Stimulated activated CD4-positive, alpha-beta T cell treated with anti-CD3 and anti-CD28 coated beads, Interleukin-1b, Interleukin-23, amount 100 ng/mL, for 24 hours (primary cell): ENCODE data around the gene CYP20A1.
"Not testable (repeated sequence)": the region's sequence is repeated elsewhere in the genome, so short reads cannot be mapped to it uniquely, and the experiment has no call there.

Source experiments
- DNase-seq, 4 experiments: peaks; one replicate each; pipeline ENCODE4 v3.0.0-alpha.2; 2020; ENCODE audit warnings: low read depth in 4 of 4, low spot score in 1 of 4

Gene CYP20A1

DNA sequence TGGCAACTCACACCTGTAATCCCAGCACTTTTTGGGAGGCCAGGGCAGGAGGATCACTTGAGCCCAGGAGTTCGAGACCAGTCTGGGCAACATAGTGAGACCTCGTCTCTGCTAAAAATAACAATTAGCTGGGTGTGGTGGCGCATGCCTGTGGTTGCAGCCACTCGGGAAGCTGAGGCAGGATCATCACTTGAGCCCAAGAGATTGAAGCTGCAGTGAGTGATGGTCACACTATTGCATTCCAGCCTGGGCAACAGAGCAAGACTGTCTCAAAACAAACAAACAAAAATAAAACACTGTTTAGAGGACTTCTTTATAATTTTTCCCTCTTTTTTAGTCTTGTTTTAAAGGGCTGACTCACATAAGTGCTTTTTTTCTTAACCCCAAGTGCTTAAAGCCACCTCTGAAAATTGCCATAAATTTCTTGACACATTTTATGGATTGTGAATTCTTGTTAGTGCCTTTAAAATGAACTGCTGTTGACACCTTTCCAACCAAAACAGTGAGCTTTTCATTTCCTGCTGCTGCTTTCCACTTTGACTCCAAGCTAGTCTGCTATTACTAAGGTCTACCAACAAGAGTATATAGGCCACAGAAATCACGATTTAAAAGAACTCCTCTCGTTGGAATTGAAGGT lies 41.7 kb downstream of the CYP20A1 start:
- DNase-seq, result no peak

DNA sequence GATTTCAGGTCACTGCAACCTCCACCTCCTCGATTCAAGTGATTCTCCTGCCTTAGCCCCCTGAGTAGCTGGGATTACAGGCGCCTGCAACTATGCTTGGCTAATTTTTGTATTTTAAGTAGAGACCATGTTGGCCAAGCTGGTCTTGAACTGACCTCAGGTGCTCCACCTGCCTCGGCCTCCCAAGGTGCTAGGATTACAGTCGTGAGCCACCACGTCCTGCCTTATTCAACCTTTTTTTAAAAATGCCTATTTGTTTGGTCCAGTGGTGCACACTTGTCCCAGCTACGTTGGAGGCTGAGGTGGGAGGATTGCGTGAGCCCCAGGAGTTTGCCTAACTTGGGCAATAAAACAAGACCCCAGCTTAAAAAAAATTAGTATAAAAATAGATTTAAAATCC lies 43.3 kb downstream of the CYP20A1 start:
- DNase-seq, result no peak

DNA sequence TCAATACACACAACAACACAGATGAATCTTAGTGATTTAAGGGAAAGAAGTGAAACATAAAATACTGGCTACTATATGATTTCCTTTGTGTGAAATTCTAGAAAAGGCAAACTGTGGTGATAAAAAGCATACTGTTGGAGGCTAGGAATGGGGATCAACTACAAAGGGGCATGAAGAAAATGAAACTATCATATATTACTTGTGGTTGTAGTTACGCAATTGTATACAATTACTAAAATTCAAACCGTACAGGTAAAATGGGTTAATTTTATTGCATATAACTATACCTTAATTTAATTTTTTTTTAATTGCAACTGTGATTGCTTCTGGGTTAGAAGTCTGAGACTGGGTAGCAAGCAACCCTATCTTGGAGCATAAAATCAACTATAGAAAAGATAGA lies 47.7 kb downstream of the CYP20A1 start:
- DNase-seq, result no peak

DNA sequence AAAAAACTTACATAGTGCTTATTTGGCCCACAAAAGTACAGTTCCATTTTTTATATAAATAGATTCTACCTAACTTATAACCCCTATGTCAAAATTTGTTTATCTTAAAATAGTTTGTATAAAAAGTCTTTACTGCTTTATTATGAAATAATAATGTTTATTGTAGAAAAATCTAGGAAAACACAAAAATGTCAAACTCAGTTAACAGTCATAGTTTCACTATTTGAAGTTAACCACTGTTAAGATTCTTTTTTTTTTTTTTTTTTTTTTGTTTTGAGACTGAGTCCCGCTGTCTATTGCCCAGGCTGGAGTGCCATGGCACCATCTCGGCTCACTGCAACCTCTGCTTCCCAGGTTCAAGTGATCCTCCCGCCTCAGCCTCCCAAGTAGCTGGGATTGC lies 62.8 kb downstream of the CYP20A1 start:
- DNase-seq, result no peak

DNA sequence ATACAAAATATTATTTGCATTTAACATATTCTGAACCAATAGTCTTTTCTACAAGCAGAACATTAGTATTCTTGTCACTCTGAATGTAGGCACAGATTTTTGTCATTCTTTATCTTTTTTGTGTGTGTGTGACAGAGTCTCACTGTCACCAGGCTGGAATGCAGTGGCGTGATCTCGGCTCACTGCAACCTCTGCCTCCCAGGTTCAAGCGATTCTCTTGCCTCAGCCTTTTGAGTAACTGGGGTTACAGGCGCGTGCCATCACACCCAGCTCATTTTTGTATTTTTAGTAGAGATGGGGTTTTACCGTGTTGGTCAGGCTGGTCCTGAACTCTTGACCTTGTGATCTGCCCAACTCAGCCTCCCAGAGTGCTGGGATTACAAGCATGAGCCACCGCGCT lies 63.8 kb downstream of the CYP20A1 start:
- not testable (repeated sequence) for DNase-seq

DNA sequence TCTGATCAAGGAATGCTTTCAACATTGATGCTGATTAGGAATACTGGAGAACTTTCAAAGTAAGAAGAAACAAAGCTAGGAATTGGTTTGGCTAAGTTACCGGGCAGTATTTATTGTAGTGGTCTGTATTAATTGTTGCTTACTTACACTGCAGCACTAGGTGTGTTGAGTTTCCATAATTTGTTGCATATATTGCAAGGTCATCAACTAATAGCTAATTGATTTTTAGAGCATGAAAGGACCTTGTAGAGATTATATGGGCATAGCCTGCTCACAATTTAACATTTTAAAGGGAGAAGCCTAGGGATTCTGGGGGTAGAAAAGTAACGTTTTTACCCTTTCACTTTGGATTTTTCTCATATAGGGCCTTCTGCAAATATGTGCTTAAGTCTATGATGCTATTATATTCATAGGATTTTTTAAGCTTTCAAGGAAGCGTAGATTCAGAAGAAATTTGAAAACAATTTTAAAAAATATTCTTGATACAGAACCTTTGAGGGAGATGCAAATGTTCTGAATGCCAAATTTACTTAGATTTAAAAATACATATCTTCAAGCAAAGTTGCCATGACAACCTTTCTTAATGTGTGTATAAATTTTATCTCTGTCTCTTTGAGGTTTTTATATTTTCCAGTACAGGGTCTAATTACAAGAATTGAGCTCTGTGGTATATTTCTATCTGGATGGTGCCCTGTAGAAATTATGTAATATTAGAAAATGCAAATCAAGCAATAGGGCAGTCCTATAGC lies 72.0 kb downstream of the CYP20A1 start:
- DNase-seq, result no peak

DNA sequence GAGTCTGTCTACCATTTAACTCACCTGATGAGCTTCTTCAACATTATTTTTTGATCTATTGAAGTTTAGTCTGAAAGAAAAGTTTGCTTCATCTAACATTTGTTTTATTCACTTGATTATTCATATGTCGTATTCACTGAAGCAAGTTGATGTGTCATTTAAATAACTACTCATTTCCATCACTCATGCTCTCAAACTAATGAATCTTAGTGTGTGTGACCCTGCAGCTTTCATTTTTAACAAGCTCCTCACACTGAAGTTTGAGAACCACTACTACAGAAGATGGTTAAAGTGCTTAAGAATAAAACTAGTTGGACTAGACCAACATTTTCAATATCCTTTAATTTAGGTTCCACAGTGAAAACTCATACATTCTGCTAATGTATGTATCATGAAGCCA lies 87.5 kb downstream of the CYP20A1 start:
- DNase-seq, result no peak

DNA sequence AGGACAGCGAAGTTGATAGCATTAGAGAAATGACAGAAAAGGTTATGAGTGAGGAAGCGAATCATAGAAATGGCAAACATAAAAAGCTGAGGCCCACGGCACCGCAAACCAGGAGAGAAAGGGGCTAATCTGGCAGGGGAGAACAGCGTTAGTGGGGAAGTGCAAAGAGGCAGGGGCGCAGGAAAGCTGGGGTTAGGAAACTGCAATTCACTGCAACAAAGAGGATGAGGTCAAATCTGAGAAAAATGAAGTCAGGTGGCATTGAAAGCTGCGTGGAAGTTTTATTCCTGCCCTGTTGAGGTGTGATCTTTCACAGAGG lies 88.7 kb downstream of the CYP20A1 start:
- no peak for DNase-seq

DNA sequence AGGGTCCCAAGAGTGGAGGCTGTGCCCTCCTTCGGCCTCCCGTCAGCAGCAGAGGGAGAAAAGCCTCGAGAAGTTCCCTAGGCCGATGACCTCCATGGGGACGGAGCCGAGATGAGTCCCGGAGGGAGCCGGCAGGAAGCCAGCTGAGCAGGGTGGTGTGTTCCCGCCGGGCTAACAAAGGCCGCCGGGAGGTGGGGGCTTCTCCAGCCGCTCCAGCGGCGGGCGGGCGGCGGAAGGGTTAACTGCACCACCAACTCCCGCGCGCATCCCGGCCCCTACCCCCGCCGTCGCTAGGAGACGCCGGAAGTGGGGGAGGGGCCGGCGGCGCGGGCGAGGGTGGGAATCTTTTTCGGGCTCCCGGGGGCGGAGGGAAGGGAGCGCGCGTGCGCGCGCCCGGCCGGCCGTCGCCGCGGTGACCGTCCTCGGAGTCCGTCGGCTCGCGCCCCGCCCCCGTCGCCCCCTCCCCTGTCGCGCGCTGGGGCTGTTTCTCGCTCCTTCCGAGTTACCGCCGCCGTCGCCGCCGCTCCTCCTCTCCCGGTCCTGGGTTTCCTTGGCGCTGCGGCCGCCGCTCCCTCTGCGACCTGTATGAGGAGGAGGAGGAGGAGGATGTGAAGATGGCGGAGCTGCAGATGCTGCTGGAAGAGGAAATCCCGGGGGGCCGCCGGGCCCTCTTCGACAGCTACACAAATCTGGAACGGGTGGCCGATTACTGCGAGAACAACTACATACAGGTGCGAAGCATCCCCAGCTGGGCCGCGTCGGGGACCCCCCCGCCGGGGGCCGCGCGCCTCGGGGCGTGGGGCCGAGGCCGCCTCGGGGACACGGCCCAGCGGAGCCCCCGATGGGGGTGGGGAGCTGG lies 89.3 kb downstream of the CYP20A1 start, which contains the start of gene ABI2:
Gene ABI2, plus strand, starts transcription at position 494 of the 859 bp plus-strand sequence. Its CDS starts 121 bp downstream, at position 615.
- DNase-seq, result peak; percentile 26 to 72 (median 52)

DNA sequence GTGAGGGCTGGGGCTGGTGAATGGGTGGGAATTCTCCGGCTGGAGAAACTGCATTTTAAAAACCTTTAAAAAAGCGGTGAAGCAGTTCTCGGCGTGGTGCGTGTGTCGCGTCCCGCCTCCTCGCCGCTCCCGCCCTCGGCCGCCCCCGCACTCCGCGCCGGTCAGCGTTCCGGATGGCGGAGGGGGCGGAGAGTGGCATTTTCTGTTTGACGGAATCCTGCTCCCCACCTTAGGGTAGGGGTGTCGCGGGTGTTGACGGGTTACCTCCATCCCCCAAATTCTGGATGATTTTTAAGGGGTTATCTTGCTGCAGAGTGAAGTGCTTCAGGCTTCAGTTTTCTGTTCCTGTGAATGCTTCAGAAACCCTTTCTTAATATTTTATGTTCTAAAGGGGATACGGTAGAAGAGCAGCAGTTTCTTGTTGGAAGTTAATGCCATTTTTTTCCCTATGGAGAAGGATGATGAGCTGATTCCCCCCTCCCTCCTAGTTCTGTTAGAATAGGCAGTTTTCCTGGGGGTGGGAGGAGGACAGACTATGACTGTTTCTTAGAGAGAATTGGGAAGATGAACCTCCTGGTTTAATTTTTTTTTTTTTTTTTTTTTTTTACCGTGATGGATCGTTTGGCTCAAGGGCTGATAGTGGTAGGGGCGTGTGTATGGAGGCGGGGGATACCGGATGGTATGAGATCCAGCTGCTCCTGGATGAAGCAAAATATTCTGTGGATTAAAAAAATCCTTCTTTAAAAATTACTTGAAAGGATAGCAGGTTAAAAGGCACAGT lies 90.1 kb downstream of the CYP20A1 start:
- DNase-seq, result peak in 3 of 4 experiments; percentile 11 to 32 (median 23)

DNA sequence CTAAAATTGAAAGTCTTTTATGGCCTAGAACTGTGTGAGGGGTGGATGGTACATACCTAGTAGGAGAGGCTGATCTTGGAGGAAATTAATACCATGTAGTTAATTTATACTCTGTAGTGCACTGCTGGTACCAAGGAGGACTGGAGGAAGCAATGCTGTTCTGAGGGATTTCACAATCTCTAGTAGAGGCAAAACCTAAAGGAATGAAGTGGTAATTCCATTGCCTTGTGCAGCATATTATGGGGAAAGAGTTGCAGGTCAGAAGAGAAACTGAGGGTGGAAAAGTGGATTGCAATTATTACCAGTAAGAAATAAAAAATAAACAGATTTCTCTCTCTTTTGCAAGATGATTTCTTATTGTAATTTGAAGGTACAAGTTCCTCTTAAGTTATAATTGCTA lies 91.6 kb downstream of the CYP20A1 start:
- no peak for DNase-seq

DNA sequence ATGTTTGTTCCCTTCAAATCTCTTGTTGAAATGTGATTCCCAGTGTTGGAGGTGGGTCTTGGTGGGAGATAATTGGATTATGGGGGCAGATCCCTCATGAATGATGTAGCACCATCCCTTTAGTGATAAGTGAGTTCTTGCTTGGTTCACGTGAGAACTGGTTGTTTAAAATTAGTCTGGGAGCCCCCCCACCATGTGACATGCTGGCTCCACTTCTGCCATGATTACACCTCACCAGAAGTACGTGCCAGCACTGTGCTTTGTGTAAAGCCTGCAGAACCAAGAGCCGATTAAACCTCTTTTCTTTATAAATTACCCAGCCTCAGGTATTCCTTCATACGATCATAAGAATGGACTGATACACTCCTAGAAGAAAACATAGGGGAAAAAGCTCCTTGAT lies 99.5 kb downstream of the CYP20A1 start:
- DNase-seq, result no peak

DNA sequence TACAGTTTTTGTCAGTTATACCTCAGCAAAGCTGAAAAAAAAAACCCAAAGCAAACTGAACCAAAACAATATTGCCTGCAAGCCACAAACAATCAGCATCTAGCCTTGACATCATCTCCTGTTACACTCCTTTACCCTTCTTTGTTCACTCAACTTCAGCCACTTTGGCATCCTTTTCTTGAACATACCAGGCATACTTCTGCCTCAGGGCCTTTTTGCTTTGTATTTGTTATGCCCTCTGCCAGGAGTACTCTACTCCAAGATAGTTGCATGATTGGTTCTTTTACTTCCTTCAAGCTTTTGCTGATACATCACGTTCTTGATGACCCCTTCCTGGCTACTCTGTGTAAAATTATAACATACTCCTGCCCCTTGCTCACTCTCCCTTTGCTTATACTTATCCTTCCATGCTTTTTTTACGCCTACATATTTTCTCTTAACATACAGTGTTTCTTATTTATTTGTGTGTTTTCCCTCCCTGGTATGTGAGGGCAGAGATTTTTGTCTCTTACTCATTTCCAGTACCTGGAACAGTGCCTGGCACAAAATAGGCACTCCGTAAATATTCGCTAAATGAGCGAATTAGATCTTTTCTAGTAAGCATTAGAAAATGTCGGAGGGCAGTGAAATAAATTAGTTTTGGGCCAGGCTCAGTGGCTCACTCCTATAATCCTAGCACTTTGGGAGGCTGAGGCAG lies 102.1 kb downstream of the CYP20A1 start:
- no peak for DNase-seq

DNA sequence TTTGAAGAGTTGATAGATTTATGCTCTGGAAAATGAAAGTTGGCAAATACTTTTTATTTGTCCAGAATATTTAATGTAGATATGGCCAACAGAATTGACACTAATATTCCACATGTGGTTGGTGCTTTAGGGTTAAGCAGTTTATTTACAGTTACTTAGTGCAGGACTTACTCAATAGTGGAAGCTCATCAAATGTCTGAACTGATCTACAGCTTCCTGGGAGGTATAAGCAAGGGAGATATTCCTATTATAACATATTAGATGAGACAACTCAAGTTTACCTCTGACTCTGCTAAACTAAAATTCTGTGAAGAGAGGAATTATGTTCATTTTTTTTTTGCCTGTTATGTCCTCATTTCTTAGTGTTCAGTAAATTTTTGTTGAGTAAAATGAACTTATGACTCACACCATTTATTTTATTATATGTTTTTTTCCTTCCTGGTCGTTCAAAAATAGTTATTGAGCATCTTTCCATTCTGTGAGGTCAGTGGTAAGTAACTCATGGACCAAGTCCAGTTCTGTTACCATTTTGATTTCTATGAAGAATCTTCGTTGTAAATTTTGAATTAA lies 103.0 kb downstream of the CYP20A1 start:
- DNase-seq, result no peak

DNA sequence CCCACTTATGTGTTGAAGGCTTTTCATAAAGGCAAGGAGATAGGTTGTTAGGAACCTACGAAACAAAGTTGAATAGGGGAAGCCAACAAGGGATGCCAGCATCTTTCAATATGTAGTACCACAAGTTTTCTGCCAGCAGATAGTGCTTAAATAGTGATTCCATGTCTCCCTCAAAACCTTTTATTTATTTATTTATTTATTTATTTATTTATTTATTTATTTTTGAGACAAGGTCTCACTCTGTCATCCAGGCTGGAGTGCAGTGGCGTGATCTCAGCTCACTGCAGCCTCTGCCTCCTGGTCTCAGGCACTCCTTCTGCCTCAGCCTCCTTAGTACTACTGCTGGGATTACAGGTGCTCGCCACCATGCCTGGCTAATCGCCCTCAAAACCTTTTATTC lies 103.6 kb downstream of the CYP20A1 start:
- DNase-seq, result not testable (repeated sequence)

DNA sequence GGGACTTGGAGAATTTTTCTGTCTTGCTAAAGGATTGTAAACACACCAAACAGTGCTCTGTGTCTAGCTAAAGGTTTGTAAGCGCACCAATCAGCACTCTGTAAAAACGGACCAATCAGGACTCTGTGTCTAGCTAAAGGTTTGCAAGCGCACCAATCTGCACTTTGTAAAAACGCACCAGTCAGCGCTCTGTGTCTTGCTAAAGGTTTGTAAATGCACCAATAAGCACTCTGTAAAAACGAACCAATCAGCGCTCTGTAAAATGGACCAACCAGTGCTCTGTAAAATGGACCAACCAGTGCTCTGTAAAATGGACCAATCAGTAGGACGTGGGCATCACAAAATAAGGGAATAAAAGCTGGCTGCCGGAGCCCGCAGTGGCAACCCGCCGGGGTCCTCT lies 105.8 kb downstream of the CYP20A1 start:
- DNase-seq, result no peak

DNA sequence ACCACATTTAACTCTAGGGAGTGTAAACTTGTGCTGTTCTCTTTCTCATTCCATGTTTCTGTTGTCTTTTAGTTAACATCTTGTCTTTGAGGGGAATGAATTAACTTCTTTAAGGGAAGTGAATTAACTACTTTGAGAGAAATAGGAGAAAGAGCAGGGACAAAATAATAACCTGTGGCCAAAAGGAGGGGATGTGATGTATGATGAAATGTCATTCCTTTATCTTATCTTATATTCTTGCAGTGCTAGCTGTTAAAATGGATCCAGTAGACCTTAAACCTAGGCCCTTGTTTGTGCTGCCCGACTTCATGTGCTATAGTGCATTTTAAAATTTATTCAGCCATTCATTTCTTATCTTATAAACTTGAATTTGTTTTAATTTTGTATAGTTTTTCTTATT lies 107.8 kb downstream of the CYP20A1 start:
- no peak for DNase-seq

DNA sequence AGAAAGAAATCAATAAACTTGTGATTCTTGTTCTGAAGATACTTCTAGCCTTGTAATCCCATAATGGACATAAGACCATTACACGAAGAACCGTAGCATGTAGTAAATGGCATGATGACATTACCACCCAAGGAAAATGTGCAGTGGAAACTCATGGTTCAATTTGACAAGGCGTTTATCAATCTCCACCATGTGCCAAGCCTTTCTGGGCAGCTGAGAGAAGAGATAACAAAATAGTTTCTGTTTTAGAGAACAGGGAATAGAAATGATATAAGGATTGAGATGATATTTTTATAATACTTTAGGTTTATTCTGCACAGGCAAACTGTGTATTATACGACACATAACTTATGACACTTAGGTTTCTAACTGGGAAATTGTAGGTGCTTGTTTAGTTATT lies 108.6 kb downstream of the CYP20A1 start:
- DNase-seq, result no peak

DNA sequence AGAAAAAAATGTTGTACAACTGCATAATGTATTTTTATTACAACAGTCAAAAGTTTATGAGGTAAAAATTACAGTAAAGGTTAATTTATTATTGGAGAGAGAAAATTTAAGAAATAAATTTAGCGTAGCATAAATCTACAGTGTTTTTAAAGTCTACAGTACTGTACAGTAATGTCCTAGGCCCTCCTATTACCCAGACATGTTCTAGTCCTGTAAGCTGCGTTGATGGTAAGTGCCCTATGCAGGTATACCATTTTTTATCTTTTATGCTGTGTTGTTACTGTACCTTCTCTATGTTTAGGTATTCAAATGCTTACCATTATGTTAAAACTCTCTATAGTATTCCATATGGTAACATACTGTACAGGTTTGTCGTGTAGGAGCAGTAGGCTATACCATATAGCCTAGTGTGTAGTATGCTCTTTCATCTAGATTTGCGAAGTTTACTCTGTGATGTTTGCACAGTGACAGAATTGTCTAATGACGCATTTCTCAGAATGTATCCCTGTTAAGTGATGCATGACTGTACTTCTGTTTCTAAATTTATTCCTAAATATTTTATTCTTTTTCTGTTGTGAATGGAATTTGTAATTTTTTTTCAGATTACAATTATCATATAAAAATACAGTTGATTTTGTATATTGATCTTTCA lies 113.9 kb downstream of the CYP20A1 start:
- no peak for DNase-seq

DNA sequence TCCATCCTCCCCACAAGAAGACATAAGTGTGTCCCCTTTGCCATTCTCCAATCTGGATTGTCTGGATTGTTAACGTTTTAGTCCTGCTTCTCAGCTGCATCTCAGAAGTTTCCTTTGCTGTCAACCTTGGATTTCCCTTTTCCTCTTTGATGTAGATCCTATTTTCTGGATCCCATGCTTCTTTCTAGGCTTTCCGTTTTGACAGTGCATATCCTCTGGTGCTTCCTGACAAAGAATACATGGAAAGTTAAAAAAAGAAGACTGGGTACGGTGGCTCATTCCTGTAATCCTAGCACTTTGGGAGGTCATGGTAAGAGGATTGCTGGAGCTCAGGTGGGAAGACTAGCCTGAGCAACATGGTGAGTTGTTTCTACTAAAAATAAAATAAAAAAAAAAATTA lies 116.1 kb downstream of the CYP20A1 start:
- no peak for DNase-seq
